NCI-H524 treated with DMSO at 0.1 percent for 48 hours (cell line): ENCODE measurements around the gene PHF21A.

Experiments
- DNase-seq: peaks from one replicate; lab custom pipeline; 2025; lab: John Stamatoyannopoulos, UW

The PHF21A gene

DNA sequence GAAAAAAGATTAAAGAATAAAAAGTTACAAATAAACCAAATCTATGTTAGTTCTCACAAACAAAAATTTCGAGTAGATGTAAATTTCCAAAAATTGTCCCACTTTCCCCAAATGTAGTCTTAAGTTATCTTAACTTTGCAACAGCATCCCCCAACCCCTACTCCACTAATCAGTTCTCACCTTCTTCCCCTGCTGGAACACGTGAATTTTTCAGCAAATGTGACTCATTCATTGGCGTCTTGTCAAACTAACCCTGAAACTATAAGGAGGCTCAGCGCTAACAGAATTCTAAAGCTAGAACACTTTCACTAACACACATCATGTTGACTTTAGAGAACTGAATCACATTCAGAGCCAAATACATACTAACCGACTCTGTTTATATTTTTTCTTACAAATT lies 46.1 kb downstream of the PHF21A start:
- no peak for DNase-seq

DNA sequence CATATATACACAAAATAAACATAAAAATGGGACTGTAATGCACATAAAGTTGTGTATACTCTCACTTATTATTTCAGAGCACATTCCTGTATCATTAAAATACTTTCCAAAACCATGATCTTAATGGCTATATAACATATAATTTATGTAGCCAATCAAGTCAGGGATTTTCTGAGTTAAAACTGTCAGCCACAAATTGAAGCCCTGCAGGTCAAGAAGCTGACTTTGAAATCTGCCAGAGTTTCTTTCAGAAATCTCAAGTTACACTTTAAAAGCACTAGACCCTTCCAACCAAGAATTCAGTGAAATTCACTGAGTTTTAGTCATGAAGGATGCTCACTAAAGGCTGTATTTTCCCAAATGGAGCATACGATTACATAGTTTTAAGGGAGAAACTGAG lies 47.6 kb downstream of the PHF21A start:
- no peak for DNase-seq

DNA sequence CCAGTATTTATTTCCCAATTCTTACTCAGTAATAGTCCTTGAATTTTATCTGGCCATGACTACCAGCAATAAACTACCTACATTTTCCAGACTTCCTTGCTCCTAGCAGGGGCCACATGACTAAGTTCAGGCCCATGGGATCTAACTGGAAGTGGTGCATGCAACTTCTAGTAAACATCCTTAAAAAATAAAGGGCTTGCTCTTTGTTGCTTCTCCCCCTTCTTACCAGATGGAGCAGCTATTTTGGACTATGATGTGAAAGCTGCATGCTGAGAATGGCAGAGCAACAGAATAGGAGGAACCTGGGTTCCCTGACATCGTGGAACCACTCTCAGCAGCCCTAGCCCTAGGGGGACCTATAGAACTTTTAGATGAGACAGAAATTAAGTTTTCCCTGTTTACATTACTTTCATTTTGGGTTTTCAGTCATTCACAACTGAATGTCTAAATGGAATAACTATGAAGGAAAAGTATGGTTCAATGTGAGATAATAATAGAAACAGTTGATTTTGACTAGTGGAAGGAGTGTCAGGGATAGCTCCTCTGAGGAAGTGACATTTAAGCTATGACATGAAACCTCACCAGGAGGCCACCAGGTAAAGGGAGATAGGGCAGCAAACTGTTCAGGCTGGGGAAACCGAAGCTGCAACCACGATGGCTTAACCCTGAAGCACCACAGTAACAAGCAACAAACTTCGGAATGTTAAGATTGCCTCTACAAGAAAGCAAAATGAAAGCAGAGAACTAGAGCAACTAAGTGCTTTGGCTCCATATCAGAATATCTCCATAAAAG lies 48.9 kb downstream of the PHF21A start:
- DNase-seq = no peak

DNA sequence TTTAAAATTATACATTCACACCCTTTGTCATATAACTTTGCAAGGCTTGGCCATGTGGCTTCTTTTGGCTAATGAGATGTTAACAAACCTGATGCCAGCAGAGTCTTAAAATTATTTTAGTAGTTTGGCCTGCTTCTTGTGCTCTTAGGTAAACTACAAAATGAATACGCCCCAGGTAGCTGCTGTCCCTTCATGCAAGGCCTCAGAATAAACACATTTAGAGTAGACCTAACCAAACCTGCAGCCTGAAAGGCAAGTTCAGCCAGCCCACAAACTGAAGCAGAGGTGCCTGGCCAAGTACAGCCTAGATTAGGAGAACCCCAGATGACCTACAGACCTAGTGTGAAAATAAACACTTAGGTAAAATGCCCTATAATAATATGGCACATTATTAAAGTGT lies 50.2 kb downstream of the PHF21A start:
- DNase-seq = no peak

DNA sequence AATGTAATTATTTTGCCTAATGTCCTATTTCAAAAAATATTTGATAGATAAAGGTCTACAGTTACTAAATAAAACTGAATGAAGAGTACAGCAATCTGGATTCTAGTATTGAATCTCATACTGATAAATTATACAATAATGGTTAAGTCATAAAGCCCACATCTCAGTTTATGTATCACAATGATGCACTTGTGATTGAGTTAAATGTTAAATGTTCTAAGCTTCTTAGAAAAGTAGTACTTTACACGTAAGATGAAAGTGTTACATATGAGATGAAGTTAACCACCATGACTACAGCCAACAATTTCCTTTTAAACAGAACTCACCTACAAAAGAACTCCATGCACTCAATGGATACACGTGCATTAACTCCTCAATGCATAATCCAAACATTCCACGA lies 51.7 kb downstream of the PHF21A start:
- no peak for DNase-seq

DNA sequence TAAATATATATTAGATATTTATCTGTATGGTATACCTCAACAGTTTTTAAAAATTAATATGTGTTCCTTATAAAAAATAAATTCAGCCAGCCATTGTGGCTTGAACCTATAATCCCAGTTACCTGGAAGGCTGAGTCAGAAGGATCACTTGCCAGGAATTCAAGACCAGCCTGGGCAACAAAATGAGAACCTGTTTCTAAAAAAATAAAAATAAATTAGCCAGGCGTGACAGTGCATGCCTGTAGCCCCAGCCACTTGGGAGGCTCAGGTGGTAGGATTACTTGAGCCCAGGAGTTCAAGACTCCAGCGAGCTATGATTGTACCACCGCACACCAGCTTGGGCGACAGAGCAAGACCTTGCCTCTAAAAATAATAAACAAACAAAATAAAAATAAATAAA lies 54.9 kb downstream of the PHF21A start:
- DNase-seq = no peak

DNA sequence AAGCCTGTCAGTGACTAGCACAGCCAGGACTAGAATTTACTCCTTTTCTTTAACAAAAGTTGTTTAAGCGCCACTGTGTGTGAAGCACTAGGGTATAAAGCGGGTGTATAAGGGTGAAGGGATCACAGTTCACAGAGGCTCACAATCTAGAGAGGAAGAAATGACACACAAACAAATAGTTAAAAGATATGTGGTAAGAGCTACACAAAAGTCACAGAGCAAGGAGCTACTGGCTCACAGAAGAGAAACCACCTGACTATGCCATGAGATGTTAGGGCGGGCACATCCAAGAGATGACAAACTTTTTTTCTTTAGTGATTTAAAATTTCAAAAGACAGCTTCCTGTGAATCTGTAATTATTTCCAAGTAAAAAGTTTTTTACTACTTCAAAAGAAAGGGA lies 55.6 kb downstream of the PHF21A start:
- DNase-seq = no peak

DNA sequence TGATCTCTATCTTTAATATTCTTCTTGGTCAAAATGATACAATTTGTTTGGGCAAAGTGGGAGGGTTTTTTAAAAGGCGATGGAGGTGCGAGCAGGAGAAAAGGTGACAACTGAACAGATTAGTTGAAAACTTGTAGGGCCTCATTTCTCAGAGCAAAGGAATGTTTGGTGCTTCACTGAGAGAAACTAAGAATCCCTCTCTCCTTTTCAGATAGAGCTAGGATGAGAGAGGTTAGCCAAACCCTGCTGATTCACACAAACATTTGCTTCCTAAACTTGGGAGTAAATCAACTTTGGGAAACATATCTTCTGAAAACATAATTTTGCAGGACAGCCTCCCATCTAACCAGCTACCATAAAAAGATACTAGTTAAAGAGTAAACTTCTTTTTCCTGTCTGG lies 57.0 kb downstream of the PHF21A start:
- DNase-seq = no peak

DNA sequence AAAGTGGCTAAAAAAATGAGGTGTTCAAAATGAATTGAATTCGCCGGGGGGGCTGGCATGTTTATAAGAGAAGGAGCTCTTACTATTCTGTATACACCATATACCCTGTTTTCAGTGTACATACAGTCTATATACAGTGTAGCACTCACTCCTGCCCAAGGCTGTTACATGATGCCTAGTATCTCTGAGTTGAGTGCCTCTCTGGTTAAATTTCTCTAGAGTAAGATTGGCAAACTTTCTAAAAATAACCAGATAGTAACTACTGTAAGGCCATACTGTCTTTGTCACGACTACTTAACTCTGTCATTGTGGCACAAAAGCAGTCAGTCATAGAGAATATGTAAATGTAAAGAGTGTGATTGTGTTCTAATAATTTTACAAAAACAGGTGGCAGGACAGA lies 58.1 kb downstream of the PHF21A start:
- no peak for DNase-seq

DNA sequence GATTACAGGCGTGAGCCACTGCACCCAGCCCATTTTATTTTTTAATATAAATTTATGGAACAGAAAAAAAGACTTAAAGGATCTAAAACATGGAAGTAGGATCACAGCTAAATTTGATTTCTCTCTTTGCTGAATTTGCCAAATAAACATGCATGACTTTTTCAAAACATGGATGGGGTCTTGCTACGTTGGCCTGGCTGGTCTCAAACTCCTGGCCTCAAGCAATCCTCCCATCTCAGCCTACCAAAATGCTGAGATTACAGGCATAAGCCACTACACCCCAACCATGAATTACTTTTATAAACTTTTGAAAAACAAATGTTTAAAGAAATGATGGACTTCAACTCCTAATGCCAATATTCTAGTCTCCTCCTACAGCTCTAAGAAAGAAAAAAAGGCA lies 61.2 kb downstream of the PHF21A start:
- DNase-seq = no peak

DNA sequence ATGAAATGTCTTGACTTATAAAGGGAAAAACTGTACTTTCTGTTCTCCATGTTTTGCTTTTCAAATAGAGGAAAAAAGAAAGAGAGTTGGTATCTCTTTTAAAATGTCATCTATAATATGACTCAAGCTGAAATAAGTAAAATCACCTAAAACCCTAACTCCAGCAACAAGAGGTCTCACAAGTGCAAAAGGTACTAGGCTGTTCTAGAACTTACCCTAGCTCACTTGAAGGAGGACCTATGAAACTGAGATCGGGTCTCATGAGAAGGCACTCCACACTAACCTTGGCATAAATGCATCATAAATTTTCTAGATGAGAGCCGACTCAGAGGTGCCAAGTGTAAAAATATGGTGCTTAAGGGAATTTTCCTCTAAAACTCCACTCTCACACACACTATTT lies 63.8 kb downstream of the PHF21A start:
- no peak for DNase-seq

DNA sequence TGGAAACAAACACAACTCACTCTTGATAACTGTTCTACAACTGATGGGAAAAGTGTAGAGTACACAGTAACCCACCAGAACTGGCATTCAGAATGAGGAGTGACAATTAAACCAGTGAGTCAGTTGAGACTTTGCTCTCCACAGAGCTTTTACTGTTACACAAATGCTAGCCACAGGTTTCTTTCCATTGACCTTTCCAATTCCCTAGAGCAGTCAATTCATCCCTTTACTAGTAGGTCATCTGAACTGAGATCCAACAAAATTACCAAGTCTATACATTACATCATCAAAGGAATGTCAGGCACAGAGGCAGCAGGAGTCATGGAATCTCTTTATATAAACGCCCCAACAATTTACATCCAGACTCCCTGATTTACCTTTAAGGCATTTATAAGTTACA lies 65.9 kb downstream of the PHF21A start:
- no peak for DNase-seq

DNA sequence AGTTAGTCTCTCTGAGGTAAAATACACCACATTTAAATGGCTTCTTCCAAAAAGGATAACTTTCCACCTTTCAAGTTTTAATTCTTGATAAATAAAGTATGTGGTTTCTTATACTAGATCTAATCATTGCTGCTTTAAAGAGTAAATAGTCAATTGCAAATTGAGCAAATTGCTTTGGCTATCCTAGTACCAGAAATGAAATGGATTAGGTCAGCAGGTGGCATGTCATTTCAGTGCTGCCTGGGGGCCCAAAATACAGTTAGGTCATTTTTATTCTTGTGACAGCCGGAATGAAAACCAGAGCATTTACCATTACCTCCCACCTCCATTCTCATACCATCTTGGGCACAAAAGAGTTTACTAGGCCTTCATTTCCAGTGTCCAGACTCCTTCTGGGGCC lies 70.2 kb downstream of the PHF21A start:
- DNase-seq = no peak

DNA sequence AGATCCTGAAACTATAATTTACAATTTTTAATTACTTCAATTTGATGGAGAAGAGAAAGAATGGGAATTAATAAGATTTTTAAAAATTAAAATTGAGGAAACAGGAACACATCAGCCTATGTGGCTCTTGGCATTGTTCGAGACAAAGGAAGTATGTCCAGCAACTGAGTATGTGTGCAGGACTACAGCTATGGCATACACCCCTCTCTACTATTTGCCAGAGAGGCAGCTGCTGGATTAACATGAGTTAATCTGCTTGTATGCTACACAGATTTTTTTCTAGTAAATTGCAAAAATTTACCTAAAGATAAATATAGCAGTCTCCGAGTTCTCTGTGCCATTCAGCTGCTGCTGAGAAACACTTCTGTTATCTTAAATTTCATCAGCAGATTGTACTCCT lies 70.6 kb downstream of the PHF21A start:
- no peak for DNase-seq

DNA sequence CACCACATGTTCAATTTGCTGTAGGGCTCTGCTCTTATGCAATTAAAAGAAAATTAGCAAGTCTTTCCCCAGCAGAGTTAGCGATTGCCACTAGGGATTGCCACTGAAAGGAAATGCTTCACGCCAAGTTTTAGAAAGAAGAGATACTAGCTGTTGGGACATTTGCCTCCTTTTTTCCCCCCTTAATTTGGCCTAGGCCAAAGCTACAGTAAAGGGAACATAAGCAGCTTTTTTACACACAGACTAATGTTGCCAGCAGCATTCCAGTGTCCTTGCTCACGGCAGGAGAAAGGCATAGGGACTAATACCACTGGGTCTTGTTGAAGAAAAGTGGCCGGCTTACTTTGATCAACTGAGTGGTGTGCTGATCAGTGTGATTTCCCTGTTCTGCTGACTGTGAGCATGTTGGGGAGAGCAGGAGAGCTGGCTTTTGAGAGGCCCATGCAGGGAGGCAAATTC lies 71.2 kb downstream of the PHF21A start:
- DNase-seq = no peak

DNA sequence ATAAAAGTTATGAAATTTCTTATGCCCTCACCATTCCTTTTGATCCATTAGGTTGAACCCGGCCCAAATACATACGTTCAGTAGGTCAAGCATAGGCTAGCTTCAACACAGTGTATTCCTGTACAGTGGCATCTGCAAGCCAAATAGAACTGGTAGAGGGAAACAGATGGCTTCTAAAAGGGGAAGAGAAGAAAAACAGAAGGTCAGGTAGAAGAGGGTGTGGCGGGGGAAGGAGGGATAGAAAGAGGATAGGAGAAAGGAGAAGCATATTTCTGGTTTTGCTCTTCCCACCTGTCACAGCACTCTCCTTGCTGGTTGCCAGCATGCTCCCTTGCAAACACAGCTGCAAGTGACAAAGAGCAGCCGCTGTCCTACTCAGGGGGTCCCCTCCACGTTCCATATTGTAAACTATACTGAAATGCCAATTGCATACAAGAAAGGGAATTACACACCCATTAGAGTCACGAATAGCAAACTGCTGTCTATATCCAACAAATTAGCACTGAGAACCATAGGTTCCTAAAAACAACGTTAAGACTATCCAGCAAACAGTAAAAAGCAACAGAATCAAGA lies 71.8 kb downstream of the PHF21A start:
- no peak for DNase-seq

DNA sequence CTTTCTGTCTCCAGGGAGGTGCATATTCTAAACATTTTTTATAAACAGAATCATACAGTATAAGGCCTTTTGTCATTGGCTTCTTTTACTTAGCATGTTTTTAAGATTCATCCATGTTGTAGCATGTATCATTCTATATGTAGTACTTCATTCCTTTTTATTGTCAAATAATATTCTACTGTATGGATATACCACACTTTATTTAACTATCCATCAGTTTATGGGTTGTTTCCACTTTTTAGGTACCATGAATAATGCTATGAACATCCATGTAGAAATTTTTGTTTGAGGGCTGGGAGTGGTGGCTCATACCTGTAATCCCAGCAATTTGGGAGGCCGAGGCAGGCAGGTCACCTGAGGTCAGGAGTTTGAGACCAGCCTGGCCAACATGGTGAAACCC lies 73.1 kb downstream of the PHF21A start:
- no peak for DNase-seq

DNA sequence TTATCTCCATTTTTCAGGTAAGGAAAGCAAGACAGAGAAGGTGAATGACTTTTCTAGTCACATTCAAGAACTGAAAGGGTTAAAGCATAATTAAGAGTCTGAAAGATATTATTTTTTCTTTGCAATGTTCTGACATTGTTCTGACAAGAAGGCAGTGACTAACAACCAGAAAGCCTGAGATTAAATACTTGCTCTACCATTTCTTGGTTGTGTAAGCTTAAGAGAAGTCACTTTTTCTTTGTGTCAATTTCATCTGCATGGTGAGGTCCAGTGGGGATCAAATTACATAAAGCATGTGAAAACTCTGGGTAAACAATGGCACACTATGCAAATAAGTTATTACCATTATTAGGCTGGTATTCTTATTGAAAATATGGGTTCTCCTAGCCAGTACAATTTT lies 73.7 kb downstream of the PHF21A start:
- no peak for DNase-seq

DNA sequence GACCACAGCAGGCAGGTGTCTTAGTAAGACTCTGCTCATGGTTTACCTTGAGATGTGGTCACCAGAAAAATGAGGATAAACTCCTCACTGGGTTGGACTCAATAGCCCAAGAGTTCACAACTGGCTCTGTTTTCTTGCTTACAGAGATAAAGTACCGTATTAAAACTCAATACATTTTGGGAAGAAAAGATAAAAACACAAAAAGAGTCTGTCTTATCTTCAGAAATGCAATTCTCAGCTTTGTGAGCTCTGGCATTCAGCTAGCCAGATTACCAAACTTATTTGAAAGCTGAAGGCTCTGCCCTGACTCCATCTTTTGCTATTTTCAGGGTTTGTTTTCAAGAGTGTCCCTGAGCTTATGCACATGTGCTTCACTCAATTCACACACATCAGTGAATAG lies 75.4 kb downstream of the PHF21A start:
- DNase-seq = no peak

DNA sequence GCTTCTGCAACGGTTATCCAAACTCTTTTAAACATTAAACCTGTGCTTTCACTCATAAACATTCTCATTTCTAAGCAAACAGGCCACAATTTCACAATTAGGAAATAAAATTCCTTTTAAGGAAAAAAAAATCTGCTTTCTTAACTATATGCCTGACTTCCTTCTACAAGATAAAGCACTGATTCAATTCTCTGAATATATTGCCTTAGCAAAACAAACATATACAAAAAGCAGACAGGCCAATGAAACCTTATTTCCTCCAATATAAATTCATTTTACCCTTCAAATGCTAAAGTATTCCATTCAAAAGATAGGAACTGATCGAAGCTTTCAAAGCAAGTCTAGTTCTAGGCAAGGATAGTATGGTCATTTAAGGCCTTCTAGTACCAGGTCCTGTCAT lies 76.7 kb downstream of the PHF21A start:
- no peak for DNase-seq

DNA sequence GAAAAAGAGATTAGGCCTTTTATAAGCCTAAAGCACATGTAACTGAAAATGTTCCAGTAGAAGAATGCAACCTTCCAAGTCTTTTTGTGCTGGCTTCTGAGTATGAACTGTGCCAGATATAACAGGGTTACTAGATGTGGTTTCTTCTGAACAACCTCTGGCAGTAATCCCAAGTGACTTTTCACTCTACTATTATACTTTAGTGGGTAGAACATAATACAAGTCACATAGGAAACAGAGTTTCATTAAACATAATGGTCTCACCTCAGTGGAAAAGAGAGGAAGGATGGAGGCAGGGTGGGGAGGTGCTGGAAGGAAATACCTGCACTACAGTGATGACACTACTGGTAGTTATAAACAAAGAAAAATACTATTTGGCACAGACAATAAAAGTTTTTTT lies 81.3 kb downstream of the PHF21A start:
- no peak for DNase-seq

DNA sequence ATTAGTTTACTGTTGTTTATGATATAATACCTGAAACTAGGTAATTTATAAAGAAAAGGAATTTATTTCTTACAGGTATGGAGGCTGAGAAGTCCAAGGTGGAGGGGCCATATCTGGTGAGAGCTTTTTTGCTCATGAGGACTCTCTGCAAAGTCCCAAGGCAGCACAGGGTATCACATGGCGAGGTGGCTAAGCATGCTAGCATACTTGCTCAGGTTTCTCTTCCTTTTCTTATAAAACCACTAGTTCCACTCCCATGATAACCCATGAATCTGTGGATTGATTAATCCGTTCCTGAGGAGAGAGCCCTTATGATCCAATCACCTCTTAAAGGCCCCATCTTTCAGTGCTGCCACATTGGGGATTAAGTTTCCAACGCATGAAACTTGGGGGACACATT lies 82.7 kb downstream of the PHF21A start:
- no peak for DNase-seq

DNA sequence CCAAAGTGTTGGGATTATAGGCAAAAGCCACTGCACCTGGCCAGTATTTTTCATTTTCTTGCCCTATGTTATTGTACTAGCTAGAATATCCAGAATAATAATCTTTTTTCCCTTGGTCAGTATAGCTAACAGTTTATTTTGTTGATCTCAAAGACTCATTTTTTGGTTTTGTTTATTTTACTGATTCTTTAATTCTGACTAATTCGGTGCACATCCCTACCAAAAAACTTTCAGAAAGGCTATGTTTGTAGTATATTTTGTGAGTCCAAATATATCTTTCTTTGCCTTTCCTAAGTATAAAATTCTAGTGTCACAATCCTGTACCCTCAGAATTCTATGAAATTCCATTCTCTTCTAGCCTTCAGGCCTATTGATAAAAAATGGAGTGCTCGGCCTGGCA lies 84.3 kb downstream of the PHF21A start:
- DNase-seq = no peak

DNA sequence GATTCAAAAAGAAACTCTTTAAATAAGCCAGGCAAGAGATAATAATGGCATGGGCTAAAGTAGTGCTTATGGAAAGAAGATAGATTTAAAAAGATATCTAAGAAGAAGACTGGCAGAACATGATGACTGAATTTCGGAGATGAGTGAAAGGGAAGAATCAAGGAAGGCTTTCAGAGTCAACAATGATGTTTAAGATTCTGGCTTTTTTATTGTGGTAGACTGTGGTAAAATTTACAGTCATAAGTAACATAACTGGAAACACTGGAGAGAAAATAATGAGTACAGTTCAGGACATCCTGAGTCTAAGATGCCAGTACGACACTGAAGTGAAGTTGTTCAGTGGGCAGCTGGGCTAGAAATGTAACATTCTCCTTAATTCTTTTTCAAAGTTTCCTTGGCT lies 85.2 kb downstream of the PHF21A start:
- no peak for DNase-seq
